Right atrium auricular region (tissue), 2 donors: Measurements from ENCODE around the gene CGB3. TPM values are rescaled to one million over a fixed set of nuclear protein-coding genes. Genes with fewer than 3 reads are reported as not detected.

ENCODE experiments used
- DNase-seq: peaks from one replicate; pipeline ENCODE4 v3.0.0-alpha.2; 2019; ENCODE audit warnings: low spot score
- H3K27ac ChIP-seq, 2 donors: fragments of 200-600 bp; sonication (generic); 1 replicate in 1 of 2; 2 replicates in 1 of 2; pipeline ENCODE4 v1.5.1; 2016 to 2019
- H3K27me3 ChIP-seq, 2 donors: fragments of 200-600 bp; sonication (generic); one replicate each; pipeline versions ENCODE4 v1.5.1 to v1.6.0; 2017 to 2019
- H3K36me3 ChIP-seq: fragments of 200-600 bp; sonication (generic); one replicate; pipeline ENCODE4 v1.5.1; 2016
- H3K4me1 ChIP-seq, 2 donors: fragments of 200-600 bp; sonication (generic); one replicate each; pipeline versions ENCODE4 v1.5.1 to v1.6.0; 2017 to 2019
- H3K4me3 ChIP-seq, 2 donors: fragments of 200-600 bp; sonication (generic); 1 replicate in 1 of 2; 2 replicates in 1 of 2; pipeline ENCODE4 v1.5.1; 2017 to 2019; ENCODE audit warnings: mild to moderate bottlenecking in 1 of 2, moderate library complexity in 1 of 2
- H3K9me3 ChIP-seq, 2 donors: fragments of 200-600 bp; sonication (generic); one replicate each; pipeline ENCODE4 v1.5.1; 2019
- CTCF ChIP-seq, 2 donors: fragments of 200-600 bp; sonication (generic); IDR thresholded peaks; one replicate each; pipeline ENCODE4 v1.5.1; 2019; ENCODE audit warnings: antibody characterized with exemption in 2 of 2
- total RNA-seq, 2 donors: library from RNA; depleted of rRNA; stranded (reverse); fragments of >200 nt; gene quantifications; one replicate each; pipeline ENCODE4 v1.1.0, GENCODE V29; 2016

Gene CGB3
- total RNA-seq, 2 donors from 2014 or later, result not detected

- Histone ChIP-seq H3K27me3 (no peaks in the 10 kb centered on the region), H3K27ac (no peak overlapping the region), H3K9me3 (no peaks in the 10 kb centered on the region), H3K4me3 (no peak overlapping the region), H3K4me1 (no peaks in the 10 kb centered on the region), H3K36me3 (peaks cover 57% of the 10 kb centered on the region)
- no peak for DNase-seq
- TF ChIP-seq CTCF (IDR thresholded peaks at IDR 0.05), result no peak
Observed at GRCh38 chr19:49011194-49011593, 12.9 kb downstream of the CGB3 start.

- no peak for DNase-seq
- Histone ChIP-seq H3K36me3 (peaks cover 61% of the 10 kb centered on the region), H3K4me1 (no peaks in the 10 kb centered on the region), H3K27me3 (no peaks in the 10 kb centered on the region), H3K4me3 (no peak overlapping the region), H3K27ac (no peak overlapping the region), H3K9me3 (no peaks in the 10 kb centered on the region)
- TF ChIP-seq CTCF (IDR thresholded peaks at IDR 0.05), result no peak
Observed at GRCh38 chr19:49010453-49010852, 13.7 kb downstream of the CGB3 start.

GRCh38 chr19:49009828-49010227 lies 14.3 kb downstream of the CGB3 start:
- Histone ChIP-seq H3K36me3 (peaks cover 61% of the 10 kb centered on the region), H3K27ac (no peak overlapping the region), H3K4me3 (no peak overlapping the region), H3K9me3 (no peaks in the 10 kb centered on the region), H3K27me3 (no peaks in the 10 kb centered on the region), H3K4me1 (no peaks in the 10 kb centered on the region)
- no peak for DNase-seq
- no peak for TF ChIP-seq CTCF (IDR thresholded peaks at IDR 0.05)

- Histone ChIP-seq H3K4me1 (no peaks in the 10 kb centered on the region), H3K4me3 (no peak overlapping the region), H3K9me3 (no peaks in the 10 kb centered on the region), H3K27me3 (no peaks in the 10 kb centered on the region), H3K27ac (no peak overlapping the region), H3K36me3 (peaks cover 71% of the 10 kb centered on the region)
- no peak for DNase-seq
- TF ChIP-seq CTCF (IDR thresholded peaks at IDR 0.05), result no peak
Observed at GRCh38 chr19:49006905-49007304, 17.2 kb downstream of the CGB3 start.

- no peak for TF ChIP-seq CTCF (IDR thresholded peaks at IDR 0.05)
- Histone ChIP-seq H3K4me3 (no peak overlapping the region), H3K27me3 (no peaks in the 10 kb centered on the region), H3K27ac (no peak overlapping the region), H3K9me3 (no peaks in the 10 kb centered on the region), H3K36me3 (peaks cover 55% of the 10 kb centered on the region), H3K4me1 (no peaks in the 10 kb centered on the region)
- DNase-seq, result no peak
Observed at GRCh38 chr19:49004964-49005614, 19.0 kb downstream of the CGB3 start.

GRCh38 chr19:49004133-49004532 lies 20.0 kb downstream of the CGB3 start:
- DNase-seq, result no peak
- no peaks in the 10 kb centered on the region for H3K4me1 ChIP-seq
- peaks cover 49% of the 10 kb centered on the region for H3K36me3 ChIP-seq
- TF ChIP-seq CTCF (IDR thresholded peaks at IDR 0.05), result no peak
- H3K27me3 ChIP-seq, result no peaks in the 10 kb centered on the region
- H3K4me3 ChIP-seq, result no peak overlapping the region
- H3K9me3 ChIP-seq, result no peaks in the 10 kb centered on the region
- H3K27ac ChIP-seq, result no peak overlapping the region
